LHCN-M2 (cell line): ENCODE measurements around the gene PPM1M. TPM values are rescaled to one million over a fixed set of nuclear protein-coding genes. Genes with fewer than 3 reads are reported as not detected.

ENCODE experiments used
- DNase-seq: peaks from one replicate; pipeline ENCODE4 v3.0.0-alpha.2; 2012; ENCODE audit warnings: low read depth
- total RNA-seq: library from RNA; depleted of rRNA; stranded (reverse); fragments of >200 nt; gene quantifications from 2 replicates; pipeline ENCODE4 v1.2.3, GENCODE V29; 2014

PPM1M gene
- total RNA-seq, 1 experiment from 2014 or later: 22.3 TPM

- DNase-seq: no peak
Measured at GRCh38 chr3:52230461-52230860, 15.1 kb upstream of the PPM1M start.

GRCh38 chr3:52230889-52231499 lies 14.6 kb upstream of the PPM1M start:
- no peak for DNase-seq

DNA sequence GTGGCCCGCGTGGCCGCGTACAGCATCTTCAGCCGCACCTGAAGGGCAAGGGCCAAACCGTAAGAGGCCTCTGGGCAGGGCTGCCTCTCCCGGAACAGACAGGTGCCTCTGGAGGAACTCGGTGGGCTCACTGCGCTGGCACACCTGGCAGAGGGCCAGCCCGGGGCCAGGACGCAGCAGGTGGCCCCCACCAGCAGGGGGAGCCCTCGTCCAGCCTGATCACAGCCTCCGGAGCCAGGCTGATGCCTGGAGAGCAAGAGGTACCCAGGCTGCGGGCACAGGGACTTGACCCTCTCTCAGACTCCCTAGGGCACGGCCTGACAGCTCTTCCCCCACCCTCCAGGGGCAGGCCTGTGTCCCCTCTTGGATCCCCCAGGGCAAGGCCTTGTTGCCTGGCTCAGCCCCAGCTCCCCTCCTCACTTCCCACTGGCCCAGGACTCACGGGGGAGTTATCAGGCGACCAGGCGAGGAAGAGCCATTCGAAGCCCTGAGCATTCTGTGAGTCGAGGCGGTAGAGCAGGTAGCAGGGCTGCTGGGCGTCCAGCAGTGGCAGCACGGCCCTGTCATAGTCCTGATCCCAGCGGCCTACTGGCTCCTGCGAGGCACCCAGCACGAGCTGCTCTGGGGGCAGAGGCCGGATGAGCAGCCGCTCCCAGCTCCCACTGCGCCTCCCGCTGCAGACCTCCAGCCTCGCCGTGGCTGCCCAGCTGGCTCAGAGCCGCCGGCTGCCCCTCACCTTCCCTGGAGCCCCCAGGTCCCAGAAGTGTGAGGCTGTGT lies 13.9 kb upstream of the PPM1M start:
- peak; percentile 35 for DNase-seq

DNA sequence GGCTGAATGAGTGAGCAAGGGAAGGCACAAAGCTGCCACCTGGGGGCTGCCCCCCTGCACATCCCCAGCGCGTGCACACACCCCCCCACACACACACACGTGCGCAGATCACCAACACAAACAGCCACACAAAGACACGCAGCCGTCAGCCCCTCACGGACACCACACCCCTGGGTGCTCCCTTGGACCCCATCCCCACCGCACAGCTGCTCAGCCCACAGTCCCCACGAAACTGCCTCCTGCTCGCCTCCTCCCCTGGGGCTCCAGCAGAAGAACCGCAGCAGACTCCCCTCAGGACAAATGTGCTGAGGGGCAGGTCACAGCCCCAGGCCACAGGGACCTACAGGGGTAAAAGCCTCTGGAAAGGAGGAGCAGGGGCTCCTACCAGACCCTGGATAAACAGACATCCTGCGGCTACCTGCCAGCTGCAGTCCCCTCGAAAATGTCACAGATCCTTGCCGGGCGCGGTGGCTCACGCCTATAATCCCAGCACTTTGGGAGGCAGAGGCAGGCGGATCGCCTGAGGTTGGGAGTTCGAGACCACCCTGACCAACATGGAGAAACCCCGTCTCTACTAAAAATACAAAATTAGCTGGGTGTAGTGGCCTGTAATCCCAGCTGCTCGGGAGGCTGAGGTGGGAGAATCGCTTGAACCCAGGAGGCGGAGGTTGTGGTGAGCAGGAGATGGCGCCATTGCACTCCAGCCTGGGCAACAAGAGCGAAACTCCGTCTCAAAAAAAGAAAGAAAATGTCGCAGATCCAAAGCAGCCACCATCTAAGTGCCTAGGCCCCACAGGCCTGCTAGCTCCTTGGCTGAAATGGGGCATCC lies 13.1 kb upstream of the PPM1M start:
- DNase-seq: no peak

DNA sequence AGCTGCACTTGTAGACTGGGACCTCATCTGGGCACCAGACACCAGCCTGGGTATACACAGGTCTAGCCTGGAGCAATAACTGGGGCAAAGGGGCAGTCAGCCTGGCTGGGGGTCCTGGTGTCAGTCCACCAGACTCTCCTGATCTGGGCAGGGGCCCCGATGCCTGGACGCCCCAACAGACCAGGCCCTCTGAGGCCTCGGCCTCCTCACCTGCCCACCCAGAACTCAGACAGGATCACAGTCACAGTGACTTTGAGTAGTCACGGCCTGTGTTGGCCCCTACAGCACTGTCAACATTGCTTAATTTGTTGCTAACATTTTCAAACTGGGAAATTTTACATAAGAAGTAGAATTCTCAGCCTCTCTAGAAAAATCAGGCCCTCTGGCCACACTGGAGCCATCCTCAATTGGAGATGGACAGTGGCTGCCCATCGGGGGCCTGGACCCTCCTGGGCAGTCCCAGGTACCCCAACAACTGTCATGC lies 12.4 kb upstream of the PPM1M start:
- DNase-seq: no peak

GRCh38 chr3:52233968-52234367 lies 11.6 kb upstream of the PPM1M start:
- DNase-seq: no peak

- DNase-seq: no peak
Measured at GRCh38 chr3:52234516-52235447, 10.8 kb upstream of the PPM1M start.

GRCh38 chr3:52236424-52236886 lies 9.1 kb upstream of the PPM1M start:
- no peak for DNase-seq

- no peak for DNase-seq
Measured at GRCh38 chr3:52237006-52237656, 8.4 kb upstream of the PPM1M start.

DNA sequence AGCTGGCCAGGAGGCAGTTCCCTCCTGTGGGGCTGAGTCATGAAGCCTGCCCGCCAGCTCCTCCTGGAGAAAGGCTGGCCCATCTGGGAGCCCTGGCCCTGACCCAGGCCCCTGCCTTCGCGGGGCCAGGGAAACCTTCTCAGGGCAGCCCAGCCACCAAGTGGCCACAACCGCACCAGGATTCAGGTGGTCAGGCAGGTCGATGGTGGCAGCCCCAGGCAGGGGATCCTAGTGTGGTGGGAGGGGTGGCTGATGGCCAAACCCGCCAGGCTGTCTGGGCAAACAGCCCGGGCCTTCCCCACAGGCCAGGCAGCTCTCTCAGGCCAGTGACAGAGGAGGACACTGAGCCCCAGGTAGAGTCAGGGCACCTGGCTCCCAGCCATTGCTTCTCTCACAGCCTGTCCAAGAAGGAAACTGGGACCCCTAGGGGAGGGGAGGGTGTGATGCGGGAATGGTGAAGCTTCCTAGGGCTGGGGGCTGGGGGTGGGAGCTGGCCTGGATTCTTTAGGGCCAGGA lies 7.8 kb upstream of the PPM1M start:
- peak; percentile 81 for DNase-seq

GRCh38 chr3:52238193-52238760 lies 7.3 kb upstream of the PPM1M start:
- DNase-seq: no peak

DNA sequence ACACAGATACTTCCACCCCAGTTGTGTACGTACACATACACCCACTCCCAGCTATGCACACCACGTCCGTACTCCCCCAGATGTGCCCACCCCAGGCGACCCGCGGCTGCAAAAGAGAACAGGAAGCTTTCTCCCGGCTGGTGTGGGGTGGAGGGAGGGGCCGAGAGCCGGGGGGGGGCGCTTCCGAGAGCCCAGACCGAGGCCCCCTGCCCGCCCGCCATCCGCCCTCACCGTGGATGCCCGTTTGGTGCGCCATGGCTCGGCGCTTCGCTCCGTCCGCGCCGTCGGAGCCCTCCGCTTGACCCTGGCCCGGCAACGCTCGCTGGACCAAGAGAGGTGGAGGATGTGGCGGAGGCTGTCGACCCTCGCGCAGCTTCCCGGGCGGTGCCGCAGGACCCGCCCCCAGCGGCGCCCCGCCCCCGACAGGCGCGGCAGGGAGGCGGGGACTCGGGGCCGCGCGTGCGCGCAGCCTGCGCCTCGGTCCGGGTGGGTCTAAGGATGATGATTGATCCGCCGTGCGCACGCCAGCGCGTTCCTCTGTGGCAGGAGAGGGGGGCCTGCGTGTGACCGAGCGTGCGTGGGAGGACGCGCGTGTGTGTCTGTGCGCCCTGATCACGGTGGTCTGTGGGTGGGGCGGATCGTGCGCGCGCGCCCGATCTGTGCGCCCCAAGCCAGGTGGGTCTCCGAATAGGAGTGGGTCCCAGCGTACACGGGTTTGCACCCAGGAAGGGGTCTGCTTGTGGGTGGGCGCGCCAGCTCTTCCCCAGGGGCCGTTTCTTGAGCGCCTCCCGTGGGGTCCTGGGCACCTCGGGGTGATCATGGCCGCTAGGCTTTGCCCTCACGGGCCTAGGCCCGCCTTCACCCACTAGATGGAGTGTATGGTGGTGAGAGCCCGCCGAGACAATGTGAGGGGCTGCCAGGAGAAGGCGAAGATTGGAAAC lies 6.5 kb upstream of the PPM1M start, which contains the start of gene TWF2:
TWF2 (minus strand) TSS at position 398 of the 941 bp plus-strand sequence; CDS start at position 256, 142 bp downstream.
- DNase-seq: peak; percentile 70

GRCh38 chr3:52240059-52240885 lies 5.3 kb upstream of the PPM1M start:
- DNase-seq: peak; percentile 88

DNA sequence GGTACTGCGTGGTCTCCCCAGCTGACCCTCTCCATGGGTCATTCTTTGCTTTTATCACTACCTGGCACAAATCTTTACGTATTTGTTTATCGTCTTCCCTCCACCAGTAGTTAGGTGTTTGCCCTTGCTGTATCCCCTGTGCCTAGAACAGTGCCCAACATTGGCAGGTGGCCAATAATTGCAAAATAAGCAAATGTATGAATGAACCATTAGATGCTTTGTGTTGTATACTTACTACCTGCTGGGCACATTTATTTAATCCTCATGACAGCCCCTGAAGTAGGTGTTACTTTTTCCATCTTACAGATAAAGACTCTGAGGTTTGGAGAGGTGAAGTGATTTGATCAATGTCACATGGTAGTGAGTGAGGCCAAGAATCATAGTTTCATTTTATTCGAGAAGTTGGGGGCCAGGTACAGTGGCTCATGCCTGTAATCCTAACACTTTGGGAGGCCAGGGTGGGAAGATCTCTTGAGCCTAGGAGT lies 4.6 kb upstream of the PPM1M start:
- no peak for DNase-seq

- no peak for DNase-seq
Measured at GRCh38 chr3:52242039-52242438, 3.5 kb upstream of the PPM1M start.

- DNase-seq: no peak
Measured at GRCh38 chr3:52243791-52244628, 1.5 kb upstream of the PPM1M start.

DNA sequence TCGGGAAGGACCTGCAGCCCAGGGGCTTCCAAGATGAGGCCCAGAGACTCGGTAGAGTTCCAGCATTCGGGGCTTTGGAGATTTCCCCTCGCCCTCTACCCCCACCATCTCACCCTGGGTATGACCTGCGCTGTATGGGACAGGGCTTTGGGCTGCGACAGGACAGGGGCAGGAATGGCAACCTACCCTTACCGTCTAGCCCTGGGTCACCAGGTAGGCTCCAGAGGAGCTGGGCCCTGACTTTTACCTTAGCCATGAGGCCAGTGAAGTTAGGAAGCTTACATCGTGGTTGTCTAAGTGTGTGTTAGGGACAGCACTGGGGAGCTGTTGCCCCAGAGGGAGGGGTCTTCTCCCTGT lies 683 bp downstream of the PPM1M start:
- DNase-seq: no peak
